Measurements from ENCODE around the gene CD82.

The CD82 gene

DNA sequence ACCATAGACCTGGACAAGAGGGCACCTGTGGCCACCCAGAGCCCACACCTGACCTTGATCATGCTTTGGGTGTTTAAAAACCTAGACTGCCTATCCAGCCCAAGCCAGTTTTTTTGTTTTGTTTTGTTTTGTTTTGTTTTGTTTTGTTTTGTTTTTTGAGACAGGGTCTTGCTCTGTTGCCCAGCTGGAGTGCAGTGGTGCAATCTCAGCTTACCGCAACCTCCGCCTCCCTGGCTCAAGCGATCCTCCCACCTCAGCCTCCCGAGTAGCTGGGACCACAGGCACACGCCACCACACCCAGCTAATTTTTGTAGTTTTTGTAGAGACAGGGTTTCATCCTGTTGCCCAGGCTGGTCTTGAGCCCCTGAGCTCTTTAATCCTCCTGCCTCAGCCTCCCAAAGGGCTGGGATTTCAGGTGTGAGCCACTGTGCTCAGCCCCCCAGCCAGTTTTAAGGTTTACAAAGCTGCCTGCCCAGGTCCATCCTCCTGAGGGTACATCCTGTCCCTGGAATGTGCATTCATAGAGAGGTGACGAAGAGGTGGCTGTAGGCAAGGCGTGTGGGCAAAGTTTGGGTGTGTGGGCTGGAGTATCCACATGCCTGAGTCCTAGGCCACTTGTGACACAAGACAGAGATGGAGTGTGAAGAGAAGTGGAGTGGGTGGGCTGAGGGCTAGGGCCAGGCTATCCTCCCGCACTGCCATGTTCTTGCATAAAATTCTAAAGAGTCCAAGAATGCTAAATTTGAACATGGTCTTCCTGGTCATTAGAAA lies 3.3 kb upstream of the CD82 start:
- TF ChIP-seq CTCF (IDR thresholded peaks at IDR 0.05), result no peak

GRCh38 chr11:44562845-44563460 lies 2.5 kb upstream of the CD82 start:
- no peak for TF ChIP-seq CTCF (IDR thresholded peaks at IDR 0.05)

- no peak for TF ChIP-seq CTCF (IDR thresholded peaks at IDR 0.05)
These were observed 1.8 kb upstream of the CD82 start for GRCh38 chr11:44563711-44564110.

GRCh38 chr11:44564166-44564565 lies 1.3 kb upstream of the CD82 start:
- TF ChIP-seq CTCF (IDR thresholded peaks at IDR 0.05), result no peak

DNA sequence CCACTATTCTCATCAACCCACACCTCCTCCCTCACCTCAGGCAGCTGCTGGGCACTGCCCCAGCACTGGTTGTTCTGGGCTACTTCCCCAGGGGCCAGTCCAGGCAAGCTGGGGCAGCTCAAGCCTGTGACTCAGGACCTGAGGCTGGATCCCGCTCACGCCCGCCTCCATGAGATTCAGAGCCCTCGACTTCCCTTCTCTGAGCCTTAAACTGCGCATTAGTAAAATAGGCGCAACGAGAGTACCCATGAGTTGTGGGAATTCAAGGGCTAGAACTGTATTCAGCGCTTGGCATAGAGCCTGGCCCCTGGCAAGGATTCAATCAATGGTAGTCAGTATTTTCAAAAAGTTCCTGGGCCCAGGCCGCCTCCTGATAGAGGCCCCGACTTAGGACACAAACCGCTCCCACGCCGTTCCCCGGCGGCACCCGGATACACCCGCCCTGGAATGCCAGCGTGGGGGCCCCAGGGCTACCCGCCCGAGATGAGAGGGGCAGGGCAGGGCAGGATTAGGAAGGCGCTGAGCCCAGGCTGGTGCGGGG lies 723 bp upstream of the CD82 start:
- TF ChIP-seq CTCF (IDR thresholded peaks at IDR 0.05), result no peak

DNA sequence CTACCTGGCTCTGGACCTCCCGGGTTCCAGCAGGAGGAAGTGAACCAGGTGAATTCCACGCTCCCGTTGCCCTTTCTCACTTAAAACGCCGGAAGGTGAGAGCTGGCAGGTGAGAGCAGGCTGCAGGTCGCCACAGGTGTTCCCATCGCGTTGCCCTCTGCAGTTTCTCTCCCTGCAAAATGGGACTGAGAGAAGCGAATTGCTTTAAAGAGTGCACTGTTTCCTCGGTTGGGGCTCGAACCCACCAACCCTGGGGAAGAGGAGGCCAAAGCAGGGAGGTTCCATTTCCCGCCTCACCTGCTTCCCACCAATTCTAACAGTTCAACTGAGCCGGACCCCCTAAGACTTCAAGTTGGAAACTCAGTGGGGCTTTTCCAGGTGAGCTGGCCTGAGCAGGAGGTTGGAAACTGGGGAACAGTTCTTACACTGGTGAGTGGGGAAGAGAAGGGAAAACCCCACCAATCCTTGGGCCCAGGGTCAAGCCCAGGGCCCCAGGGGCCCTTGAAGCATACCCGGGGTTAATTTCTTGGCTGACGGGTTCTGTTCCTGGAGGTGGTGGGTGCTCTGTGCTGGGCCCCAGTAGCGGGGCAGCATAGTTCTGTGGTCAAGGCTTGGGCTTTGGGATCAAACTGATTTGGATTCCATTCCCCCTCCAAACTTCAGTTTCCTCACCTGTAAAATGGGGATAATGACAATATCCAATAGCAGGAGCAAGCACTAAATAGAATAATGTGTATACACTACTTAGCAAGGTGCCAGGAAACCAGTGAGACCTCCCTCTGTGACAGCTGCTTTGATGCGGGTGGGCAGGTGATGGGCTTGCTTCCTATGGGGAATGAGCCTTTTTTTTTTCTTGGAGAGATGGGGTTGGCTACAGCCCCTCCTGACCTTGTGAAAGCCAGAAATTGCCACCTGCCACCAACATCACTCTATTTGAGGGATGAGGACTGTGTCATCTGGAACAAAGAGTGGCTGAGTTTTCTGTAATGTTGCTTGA lies 788 bp downstream of the CD82 start:
- no peak for TF ChIP-seq CTCF (IDR thresholded peaks at IDR 0.05)

Data from LNCAP (cell line).